Measurements from ENCODE around the gene DCTN4. TPM values are rescaled to one million over a fixed set of nuclear protein-coding genes. Genes with fewer than 3 reads are reported as not detected.

DCTN4 gene
- polyA plus RNA-seq, 1 donor: 40.4 TPM

DNA sequence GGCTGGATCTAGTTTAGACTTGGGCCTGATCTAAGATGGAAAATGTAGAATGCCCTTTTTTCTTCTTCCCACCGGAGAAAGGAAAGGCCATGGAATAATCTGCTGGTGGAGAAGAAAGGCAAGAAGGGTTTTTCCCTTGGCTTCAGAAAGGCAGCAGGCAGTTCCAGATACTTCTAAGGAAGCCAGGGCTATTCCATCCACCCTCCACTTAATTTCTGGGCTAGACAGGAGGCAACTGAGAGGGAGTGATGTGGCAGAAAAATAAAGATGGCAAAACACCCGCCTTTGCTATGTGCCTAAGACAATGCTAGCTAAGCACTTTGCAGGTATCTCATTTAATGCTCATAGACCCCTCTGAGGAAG lies 87.9 kb downstream of the DCTN4 start:
- no peak for DNase-seq (ENCODE audit: low read depth)

DNA sequence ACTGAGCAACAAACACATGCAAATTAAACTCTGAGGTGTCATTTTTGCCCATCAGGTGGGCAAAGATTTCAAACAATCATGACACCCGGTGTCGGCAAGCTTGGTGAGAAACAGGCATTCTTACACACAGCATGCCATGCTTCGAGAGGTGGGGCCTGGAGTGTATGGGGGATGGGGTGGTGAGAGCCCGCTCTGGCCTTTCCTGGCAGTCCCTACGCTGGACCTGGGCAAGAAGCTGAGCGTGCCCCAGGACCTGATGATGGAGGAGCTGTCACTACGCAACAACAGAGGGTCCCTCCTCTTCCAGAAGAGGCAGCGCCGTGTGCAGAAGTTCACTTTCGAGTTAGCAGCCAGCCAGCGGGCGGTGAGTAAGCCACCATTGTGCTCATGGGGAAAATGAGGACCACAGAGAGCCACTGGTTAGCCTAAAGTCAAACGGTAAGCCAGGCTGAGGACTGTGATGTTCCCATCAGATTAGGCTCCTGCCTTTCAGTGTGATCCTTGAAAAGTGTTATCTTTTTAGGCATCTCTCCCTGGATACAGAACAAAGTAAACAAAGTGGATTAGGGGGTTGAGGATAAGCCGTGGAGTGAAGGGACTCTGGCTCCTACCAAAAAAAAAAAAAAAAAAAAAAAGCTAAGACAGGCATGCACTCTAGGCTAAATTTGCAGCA lies 88.4 kb downstream of the DCTN4 start:
- DNase-seq (ENCODE audit: low read depth): no peak

DNA sequence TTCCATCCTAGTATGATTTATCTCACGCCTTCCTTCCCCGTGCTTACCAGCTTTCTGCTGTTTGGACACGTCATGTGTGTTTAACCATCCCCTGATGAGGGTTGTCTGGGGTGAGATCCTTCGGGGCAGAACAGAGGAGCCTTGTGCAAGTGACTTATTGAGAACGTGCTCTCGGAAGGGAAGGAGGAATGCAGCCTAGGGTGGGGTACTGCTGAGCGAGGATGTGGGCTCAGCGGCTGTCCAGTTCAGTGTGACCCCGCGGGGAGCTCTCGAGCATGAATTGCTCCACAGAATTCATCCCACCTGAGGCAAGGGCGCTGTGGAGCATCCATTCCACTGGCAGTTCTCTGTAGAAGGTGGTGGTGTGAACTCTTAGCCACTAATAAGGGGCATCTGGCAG lies 93.8 kb downstream of the DCTN4 start:
- no peak for DNase-seq (ENCODE audit: low read depth)

DNA sequence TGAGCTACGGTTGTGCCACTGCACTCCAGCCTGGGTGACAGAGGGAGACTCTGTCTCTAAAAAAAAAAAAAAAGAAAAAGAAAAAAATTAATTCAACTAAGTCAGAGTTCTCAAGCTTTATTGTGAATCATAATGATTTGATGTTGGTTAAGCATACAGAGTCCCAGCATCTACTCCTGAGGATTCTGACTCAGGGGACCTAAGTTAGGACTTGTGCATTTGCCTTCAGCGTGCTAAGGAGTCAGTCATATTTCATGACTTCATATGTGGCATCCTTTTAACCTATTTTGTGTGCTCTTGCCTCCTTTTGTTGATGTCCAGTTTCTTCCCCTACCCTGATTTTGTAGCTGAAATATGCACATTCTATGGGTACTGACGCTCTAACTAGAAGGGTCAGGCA lies 94.9 kb downstream of the DCTN4 start:
- no peak for DNase-seq (ENCODE audit: low read depth)

DNA sequence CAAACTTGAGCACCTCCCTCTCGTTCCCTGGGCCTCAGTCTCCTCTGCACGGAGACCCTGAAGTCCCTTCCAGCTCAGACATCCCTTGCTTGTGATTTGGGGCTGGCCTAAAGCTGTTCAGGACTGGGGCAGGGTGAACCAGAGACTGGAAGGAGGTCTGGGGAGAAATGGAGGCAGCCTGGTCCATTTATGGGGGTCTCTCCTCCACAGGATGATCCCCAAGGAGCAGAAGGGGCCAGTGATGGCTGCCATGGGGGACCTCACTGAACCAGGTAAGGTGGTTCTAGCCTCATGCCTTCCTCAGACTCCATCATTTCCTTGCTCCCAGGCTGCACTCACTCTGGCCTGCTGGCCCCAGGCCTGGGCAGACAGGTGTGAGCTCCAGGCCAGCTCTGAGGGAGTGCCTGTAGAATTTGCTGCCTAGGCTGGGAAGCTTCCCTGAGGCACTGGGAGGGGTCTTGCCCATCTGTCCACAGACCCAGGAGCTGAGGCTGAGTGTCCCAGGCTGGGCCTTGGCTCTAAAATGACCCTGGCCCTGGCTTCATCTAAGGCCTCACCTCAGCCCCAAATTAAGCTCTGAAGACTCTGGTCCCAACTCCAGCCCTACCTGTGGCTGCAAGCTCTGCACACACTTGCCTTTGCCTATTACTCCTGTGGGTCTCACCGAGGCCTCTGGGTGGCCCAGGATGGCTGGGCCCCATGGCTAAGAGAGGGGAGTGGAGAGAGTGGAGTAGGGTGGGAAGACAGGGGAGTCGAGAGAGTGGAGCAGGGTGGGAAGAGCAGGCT lies 95.9 kb downstream of the DCTN4 start:
- no peak for DNase-seq (ENCODE audit: low read depth)

DNA sequence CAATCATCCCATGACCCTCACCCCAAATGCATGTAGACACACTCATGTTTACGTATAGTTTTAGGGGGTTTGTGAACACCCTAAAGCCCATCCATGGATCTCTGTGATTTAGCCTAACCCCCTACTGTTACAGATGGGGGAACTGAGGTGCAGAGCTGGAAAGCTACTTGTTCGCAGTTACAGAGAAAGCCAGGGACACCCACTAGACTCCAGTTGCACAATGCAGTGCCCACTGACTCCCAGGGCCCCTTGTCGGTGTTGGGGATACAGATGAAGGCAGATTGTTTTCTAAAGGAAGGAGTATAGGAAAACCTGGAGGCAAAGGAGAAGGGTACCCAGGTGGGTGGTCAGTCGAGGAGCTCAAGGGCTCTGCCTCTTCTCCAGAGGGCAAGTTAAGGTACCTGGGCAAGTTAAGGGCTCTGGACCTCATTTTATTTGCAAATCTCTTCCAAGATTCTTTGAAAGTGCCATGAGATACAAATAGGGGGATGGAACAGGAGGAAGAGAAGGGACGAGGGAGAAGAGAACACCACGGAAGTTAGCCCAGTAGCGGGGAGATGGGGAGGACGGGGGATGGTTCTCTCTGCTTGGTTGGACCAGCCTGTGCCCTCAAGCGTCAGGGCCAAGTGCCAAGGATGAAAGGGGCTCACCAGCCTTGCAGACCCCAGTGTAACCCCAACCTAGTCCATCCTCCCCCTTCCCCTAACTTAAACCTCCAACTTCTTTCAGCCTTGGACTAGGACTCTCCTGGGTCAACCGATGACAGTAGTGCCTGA lies 96.8 kb downstream of the DCTN4 start:
- DNase-seq (ENCODE audit: low read depth): no peak

DNA sequence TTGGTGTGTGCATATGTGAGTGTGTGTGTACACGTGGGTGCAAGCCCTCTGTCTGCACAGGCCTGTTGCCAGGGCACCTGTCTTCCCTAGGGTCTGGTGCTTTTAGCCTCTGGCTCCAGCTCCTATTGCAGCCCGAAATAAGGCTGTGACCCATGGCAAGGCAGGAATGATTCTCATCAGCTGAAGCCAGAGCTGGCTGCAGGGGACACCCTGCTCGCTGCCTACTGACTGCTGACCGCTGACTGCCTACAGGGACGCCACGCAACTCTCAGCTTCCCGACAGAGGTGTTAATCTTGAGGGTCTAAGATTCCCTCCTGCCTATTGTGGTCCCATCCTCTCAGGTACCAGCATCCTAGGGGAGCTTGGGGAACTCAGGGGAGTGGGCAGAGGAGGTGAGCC lies 97.7 kb downstream of the DCTN4 start, which contains the start of gene MYOZ3:
Gene MYOZ3, plus strand, starts transcription at position 166 of the 400 bp plus-strand sequence. CDS start 1,691 bp downstream, outside the sequence.
- no peak for DNase-seq (ENCODE audit: low read depth)

DNA sequence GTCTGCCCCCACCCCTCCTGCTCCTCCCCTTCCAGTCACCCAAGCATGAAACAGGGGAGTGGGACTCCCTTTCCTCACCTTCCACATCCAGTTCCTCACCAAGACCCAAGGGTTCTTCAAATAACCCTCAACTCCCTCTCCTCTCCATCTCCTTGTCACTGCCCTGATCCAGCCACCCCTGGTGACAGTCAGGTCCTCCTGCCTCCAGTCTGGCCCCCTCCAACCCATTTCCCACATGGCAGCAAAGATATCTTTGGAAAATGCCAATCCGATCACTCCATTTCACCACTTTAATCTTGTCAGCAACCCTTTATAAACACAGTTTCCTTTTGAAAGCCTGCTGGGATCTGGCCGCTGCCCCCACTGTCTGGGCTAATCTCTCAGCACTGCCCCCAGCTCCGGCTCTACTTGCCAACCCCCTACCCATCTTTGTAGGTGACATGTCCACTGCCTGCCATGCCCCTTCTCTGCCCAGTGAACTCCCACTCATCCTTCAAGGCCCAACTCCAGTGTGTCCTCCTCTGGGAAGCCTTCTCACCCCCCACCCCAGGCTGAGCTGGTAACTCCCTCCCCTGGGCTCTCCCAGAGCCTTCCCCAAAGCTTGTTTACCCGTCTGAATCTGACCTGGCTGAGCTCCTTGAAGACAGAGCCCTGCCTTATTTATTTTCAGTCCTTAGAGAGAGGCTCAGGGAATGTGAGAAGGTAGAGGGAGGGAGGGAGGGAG lies 98.5 kb downstream of the DCTN4 start:
- no peak for DNase-seq (ENCODE audit: low read depth)

DNA sequence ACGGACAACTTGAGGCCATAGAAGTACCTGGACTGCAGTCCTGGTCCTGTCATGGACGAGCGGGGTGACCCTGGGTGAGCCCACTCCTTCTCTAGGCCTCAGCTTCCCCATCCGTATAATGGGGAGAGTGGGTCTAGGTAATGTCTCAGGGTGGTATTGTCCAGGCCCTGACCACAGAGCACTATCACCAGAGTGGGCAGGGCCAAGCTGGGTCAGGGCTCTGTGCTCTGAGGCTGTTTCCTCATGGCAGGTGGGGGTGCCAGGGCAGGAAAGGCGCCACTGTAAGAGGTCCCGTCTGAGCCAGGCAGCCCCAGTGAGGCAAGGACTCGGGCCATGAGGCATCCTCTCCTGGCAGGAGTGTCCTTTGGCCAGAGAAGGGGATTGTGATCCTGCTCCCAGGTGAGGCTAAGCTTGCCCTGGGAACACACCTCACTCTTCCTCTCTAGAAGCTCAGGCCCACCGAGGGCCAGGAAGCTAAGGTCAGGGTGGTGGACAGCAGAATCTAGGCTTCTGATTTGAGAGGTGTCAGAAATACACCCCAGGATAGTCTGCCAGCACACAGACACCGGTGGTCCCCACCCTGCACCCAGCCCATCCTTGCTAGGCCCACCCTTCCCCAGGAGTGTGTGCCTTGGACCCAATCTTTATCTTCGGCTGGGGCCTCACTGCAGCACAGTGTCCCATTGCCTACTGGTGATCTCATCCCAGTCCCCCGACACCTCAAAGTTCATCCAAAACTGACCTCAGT lies 99.3 kb downstream of the DCTN4 start:
- DNase-seq (ENCODE audit: low read depth): no peak

DNA sequence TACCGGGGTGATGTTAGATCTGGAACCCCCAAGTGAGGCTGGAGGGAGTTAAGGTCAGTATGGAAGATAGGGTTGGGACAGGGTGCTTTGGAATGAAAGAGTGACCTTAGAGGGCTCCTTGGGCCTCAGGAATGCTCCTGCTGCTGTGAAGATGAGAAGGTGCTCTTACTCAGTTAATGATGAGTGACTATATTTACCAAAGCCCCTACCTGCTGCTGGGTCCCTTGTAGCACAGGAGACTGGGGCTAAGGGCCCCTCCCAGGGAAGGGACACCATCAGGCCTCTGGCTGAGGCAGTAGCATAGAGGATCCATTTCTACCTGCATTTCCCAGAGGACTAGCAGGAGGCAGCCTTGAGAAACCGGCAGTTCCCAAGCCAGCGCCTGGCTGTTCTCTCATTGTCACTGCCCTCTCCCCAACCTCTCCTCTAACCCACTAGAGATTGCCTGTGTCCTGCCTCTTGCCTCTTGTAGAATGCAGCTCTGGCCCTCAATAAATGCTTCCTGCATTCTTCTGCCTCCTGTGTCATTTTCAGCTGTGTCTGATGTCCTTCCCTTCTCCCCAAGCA lies 100.0 kb downstream of the DCTN4 start:
- DNase-seq (ENCODE audit: low read depth): no peak

Other genes with a start within 250 kb of the DCTN4 start
- gene SYNPO, start 118.4 kb downstream of the DCTN4 start, polyA plus RNA-seq (ENCODE audit: insufficient read length): 32.3 TPM
- 13.7 TPM for gene MYOZ3, start 97.8 kb downstream of the DCTN4 start, polyA plus RNA-seq (ENCODE audit: insufficient read length)
- gene RBM22, start 58.0 kb downstream of the DCTN4 start, polyA plus RNA-seq (ENCODE audit: insufficient read length): 42.0 TPM
- 7.0 TPM for gene SMIM3, start 19.7 kb upstream of the DCTN4 start, polyA plus RNA-seq (ENCODE audit: insufficient read length)
- not detected for gene IRGM, start 87.5 kb upstream of the DCTN4 start, polyA plus RNA-seq (ENCODE audit: insufficient read length)
- 8.9 TPM for gene ZNF300, start 146.0 kb upstream of the DCTN4 start, polyA plus RNA-seq (ENCODE audit: insufficient read length)